Activated CD4-positive, alpha-beta T cell treated with anti-CD3 and anti-CD28 coated beads for 1 hour (primary cell): Measurements from ENCODE around the gene NEXN.

Experiments
- DNase-seq: peaks from one replicate; pipeline ENCODE4 v3.0.0-alpha.2; 2020

NEXN gene

GRCh38 chr1:77888081-77888780 is at the start of gene NEXN:
TSS of gene NEXN (plus strand) at chr1:77888624. CDS start at chr1:77916107, 27,483 bp downstream.
- no peak for DNase-seq

GRCh38 chr1:77841574-77841973 is 46.9 kb upstream of the NEXN start:
- no peak for DNase-seq

GRCh38 chr1:77845951-77846350 is 42.5 kb upstream of the NEXN start:
- no peak for DNase-seq

GRCh38 chr1:77846966-77847365 is 41.5 kb upstream of the NEXN start:
- DNase-seq, result no peak

GRCh38 chr1:77847621-77848080 is 40.8 kb upstream of the NEXN start:
- DNase-seq, result no peak

GRCh38 chr1:77850082-77850481 is 38.3 kb upstream of the NEXN start:
- no peak for DNase-seq

- DNase-seq, result no peak
These were observed 30.9 kb upstream of the NEXN start for GRCh38 chr1:77857552-77857951.

- DNase-seq, result no peak
These were observed 29.7 kb upstream of the NEXN start for GRCh38 chr1:77858725-77859124.

GRCh38 chr1:77859248-77859647 is 29.2 kb upstream of the NEXN start:
- DNase-seq, result no peak

GRCh38 chr1:77866296-77866695 is 22.1 kb upstream of the NEXN start:
- no peak for DNase-seq

GRCh38 chr1:77872645-77873044 is 15.8 kb upstream of the NEXN start:
- no peak for DNase-seq

GRCh38 chr1:77873461-77873860 is 15.0 kb upstream of the NEXN start:
- DNase-seq, result no peak

GRCh38 chr1:77874804-77875445 is 13.5 kb upstream of the NEXN start:
- DNase-seq, result no peak

GRCh38 chr1:77876884-77877283 is 11.5 kb upstream of the NEXN start:
- DNase-seq, result no peak

- DNase-seq, result no peak
These were observed 7.4 kb upstream of the NEXN start for GRCh38 chr1:77881061-77881460.

- DNase-seq, result no peak
These were observed 6.0 kb upstream of the NEXN start for GRCh38 chr1:77882411-77882810.

- no peak for DNase-seq
These were observed 588 bp downstream of the NEXN start for GRCh38 chr1:77888781-77889642.

GRCh38 chr1:77889671-77890070 is 1.2 kb downstream of the NEXN start:
- DNase-seq, result no peak

GRCh38 chr1:77891200-77891599 is 2.8 kb downstream of the NEXN start:
- no peak for DNase-seq

- no peak for DNase-seq
These were observed 11.4 kb downstream of the NEXN start for GRCh38 chr1:77899647-77900320.

GRCh38 chr1:77900687-77901293 is 12.4 kb downstream of the NEXN start:
- DNase-seq, result no peak

- DNase-seq, result no peak
These were observed 17.2 kb downstream of the NEXN start for GRCh38 chr1:77905603-77906002.
